ENCODE measurements around the gene ERC1. TPM values are rescaled to one million over a fixed set of nuclear protein-coding genes. Genes with fewer than 3 reads are reported as not detected.

ERC1 gene
- total and polyA plus RNA-seq, 12 donors, result 6.5 to 67.5 (median 47.5) TPM

DNA sequence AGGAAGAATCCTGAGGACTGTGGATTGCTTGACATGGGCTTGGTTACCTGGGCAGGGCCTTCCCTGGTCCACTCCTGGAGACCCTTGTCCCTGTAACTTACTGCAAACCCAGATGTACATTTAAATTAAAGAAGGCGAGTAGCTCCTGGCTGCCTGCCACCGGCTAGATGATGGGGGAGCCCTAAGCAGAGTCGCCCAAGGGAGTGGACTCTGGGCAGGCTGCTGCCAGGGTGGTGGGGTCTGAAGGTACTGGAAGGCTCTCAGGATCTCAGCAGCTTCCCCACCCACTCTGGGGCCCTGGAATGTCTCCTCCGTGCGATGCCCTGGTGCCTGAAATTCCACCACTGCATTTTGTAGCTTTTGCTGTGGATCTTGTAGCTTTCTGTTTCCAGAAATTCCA, 528.6 kb downstream of the ERC1 start:
- no peaks in the 10 kb centered on the region for H3K36me3 ChIP-seq
- H3K9me3 ChIP-seq, result peaks cover 0 to 18% (median 7%) of the 10 kb centered on the region in 11 donors
- ATAC-seq (no peak), DNase-seq (no peak)
- intact Hi-C loops (cut with DNase I), result no loop called here
- H3K27ac ChIP-seq, result no peak overlapping the region
- WGBS, 2 donors, result 58 to 62% methylated on average over 5 of the region's 5 CpGs
- H3K4me1 ChIP-seq, result peaks cover 0 to 9% (median 0%) of the 10 kb centered on the region in 9 donors
- H3K27me3 ChIP-seq, result peaks cover 0 to 39% (median 17%) of the 10 kb centered on the region in 7 donors
- H3K4me3 ChIP-seq, result no peak overlapping the region
- TF ChIP-seq, protein P1, sequence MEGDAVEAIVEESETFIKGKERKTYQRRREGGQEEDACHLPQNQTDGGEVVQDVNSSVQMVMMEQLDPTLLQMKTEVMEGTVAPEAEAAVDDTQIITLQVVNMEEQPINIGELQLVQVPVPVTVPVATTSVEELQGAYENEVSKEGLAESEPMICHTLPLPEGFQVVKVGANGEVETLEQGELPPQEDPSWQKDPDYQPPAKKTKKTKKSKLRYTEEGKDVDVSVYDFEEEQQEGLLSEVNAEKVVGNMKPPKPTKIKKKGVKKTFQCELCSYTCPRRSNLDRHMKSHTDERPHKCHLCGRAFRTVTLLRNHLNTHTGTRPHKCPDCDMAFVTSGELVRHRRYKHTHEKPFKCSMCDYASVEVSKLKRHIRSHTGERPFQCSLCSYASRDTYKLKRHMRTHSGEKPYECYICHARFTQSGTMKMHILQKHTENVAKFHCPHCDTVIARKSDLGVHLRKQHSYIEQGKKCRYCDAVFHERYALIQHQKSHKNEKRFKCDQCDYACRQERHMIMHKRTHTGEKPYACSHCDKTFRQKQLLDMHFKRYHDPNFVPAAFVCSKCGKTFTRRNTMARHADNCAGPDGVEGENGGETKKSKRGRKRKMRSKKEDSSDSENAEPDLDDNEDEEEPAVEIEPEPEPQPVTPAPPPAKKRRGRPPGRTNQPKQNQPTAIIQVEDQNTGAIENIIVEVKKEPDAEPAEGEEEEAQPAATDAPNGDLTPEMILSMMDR (IDR thresholded peaks at IDR 0.05), result no peak

DNA sequence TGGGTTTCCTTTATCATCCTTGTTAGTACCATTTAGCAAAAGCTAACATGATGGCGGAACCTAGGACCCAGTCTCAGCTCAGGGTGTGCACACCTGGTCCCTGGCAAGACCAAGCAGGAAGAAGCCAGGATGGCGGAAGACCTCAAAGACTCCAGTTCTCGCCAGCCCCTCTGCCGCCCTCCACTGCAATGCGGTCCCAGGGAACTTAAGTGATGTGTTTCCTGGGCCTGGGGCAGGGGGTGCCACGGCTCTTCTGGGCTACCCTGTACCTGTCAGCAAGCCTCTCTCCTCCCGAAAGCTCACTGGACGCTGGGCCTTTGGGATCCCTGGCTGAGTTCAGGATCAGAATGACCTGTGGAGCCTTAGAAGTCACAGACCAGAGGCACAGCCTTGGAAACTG, 532.0 kb downstream of the ERC1 start:
- Histone ChIP-seq H3K27me3 (peaks cover 0 to 54% (median 46%) of the 10 kb centered on the region in 7 donors), H3K4me1 (peaks cover 0 to 9% (median 0%) of the 10 kb centered on the region in 9 donors), H3K4me3 (no peak overlapping the region), H3K9me3 (no peaks in the 10 kb centered on the region), H3K36me3 (no peaks in the 10 kb centered on the region), H3K27ac (no peak overlapping the region)
- intact Hi-C loops (cut with DNase I), result no loop called here
- 92% methylated on average over 8 of the region's 8 CpGs for WGBS, 2 donors
- ATAC-seq (no peak), DNase-seq (no peak)
- TF ChIP-seq, protein P1 (IDR thresholded peaks at IDR 0.05), result no peak

DNA sequence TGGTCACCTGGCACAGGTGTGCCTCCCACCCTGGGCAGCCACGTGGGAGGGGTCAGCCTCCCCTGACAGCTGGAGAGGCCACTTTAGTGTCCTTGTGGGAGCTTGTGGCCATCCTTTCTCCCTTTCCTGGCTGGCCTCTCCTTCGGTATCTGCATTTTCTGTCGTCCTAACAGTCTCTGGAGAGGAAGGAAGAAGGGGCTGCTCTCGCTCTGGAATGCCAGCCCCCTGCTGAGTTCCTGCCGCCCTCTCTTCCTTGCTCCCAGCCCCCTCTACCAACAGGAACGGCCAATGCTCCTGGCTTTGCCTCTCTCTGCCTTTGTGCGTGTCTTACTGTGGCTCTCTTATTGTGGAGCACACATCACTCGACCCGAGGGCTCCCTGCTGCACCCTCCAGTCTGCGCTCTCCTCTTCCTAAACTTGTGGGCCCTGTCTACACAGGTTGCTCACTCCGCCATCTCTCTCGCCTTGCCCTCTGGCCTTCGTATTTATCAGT, 532.6 kb downstream of the ERC1 start:
- intact Hi-C loops (cut with DNase I), result no loop called here
- no peaks in the 10 kb centered on the region for H3K9me3 ChIP-seq
- WGBS, 2 donors, result 61 to 63% methylated on average over 13 of the region's 13 CpGs
- H3K27ac ChIP-seq, result no peak overlapping the region
- H3K27me3 ChIP-seq, result peaks cover 0 to 53% (median 44%) of the 10 kb centered on the region in 7 donors
- ATAC-seq, result no peak
- peaks cover 0 to 9% (median 0%) of the 10 kb centered on the region in 9 donors for H3K4me1 ChIP-seq
- DNase-seq, result no peak
- no peak overlapping the region for H3K4me3 ChIP-seq
- H3K36me3 ChIP-seq, result no peaks in the 10 kb centered on the region
- TF ChIP-seq, protein P1 (IDR thresholded peaks at IDR 0.05), result no peak

DNA sequence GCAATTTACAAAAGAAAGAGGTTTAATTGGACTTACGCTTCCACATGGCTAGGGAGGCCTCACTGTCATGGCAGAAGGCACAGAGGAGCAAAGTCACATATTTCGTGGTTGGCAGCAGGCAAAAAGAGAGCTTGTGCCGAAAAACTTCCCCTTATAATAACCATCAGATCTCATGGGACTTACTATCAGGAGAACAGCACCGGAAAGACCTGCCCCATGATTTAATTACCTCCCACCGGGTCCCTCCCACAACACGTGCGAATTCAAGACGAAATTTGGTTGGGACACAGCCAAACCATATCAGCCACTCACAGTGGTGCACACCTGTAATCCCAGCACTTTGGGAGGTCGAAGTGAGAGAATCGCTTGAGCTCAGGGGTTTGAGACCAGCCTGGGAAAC, 534.8 kb downstream of the ERC1 start:
- TF ChIP-seq, protein P1 (IDR thresholded peaks at IDR 0.05), result no peak
- H3K9me3 ChIP-seq, result no peaks in the 10 kb centered on the region
- H3K27ac ChIP-seq, result no peak overlapping the region
- intact Hi-C loops (cut with DNase I), result no loop called here
- H3K4me3 ChIP-seq, result no peak overlapping the region
- no peaks in the 10 kb centered on the region for H3K36me3 ChIP-seq
- WGBS, 2 donors, result 76 to 86% methylated on average over 10 of the region's 10 CpGs
- no peak for ATAC-seq
- DNase-seq, result no peak
- H3K27me3 ChIP-seq, result peaks cover under 1 to 61% (median 53%) of the 10 kb centered on the region in 7 donors
- peaks cover 0 to 7% (median 4%) of the 10 kb centered on the region in 9 donors for H3K4me1 ChIP-seq

All from heart right ventricle (tissue), 16 donors.